DOHH2 (cell line): ENCODE data around the gene POM121.
"Not testable (repeated sequence)": the region's sequence is repeated elsewhere in the genome, so short reads cannot be mapped to it uniquely, and the experiment has no call there.

ENCODE experiments used
- H3F3A ChIP-seq: fragments of 200-600 bp; sonication (generic), shearing (Covaris generic); 2 replicates; pipeline ENCODE4 v1.6.0; 2016; ENCODE audit warnings: antibody characterized with exemption, mild to moderate bottlenecking; ENCODE audit not compliant: control insufficient read depth, insufficient read depth
- H3K27ac ChIP-seq: fragments of 200-600 bp; sonication (generic); 2 replicates; pipeline ENCODE4 v1.5.1; 2014; ENCODE audit warnings: low read depth, mild to moderate bottlenecking, low read length, moderate library complexity
- H3K27me3 ChIP-seq: fragments of 200-600 bp; sonication (generic); 2 replicates; pipeline ENCODE4 v1.6.1; 2014; ENCODE audit warnings: mild to moderate bottlenecking, low read length, mixed read lengths; ENCODE audit not compliant: control insufficient read depth
- H3K36me3 ChIP-seq: fragments of 200-600 bp; sonication (generic); 2 replicates; pipeline ENCODE4 v1.6.1; 2014; ENCODE audit warnings: mild to moderate bottlenecking, low read length, moderate library complexity, mixed read lengths; ENCODE audit not compliant: control insufficient read depth
- H3K4me1 ChIP-seq: fragments of 200-600 bp; sonication (generic); 2 replicates; pipeline ENCODE4 v1.6.1; 2014; ENCODE audit warnings: mild to moderate bottlenecking, low read length, mixed read lengths; ENCODE audit not compliant: control insufficient read depth
- H3K4me2 ChIP-seq: fragments of 200-600 bp; sonication (generic); 2 replicates; pipeline ENCODE4 v1.6.0; 2014; ENCODE audit warnings: mild to moderate bottlenecking, low read length, moderate library complexity
- H3K4me3 ChIP-seq: fragments of 200-600 bp; sonication (generic); 2 replicates; pipeline ENCODE4 v1.5.1; 2014; ENCODE audit warnings: mild to moderate bottlenecking, low read length, mixed read lengths
- H3K79me2 ChIP-seq: fragments of 200-600 bp; sonication (generic); 2 replicates; pipeline ENCODE4 v1.6.1; 2014; ENCODE audit warnings: mild to moderate bottlenecking, low read length, mixed read lengths; ENCODE audit not compliant: control insufficient read depth
- H3K9me2 ChIP-seq: fragments of 200-600 bp; sonication (generic); replicated peaks from 2 replicates; pipeline ENCODE4 v1.6.1; 2014; ENCODE audit warnings: mild to moderate bottlenecking, low read length, mixed read lengths; ENCODE audit not compliant: control insufficient read depth
- H3K9me3 ChIP-seq: fragments of 200-600 bp; sonication (generic); 2 replicates; pipeline ENCODE4 v1.6.1; 2014; ENCODE audit warnings: antibody characterized with exemption, low read length, mixed read lengths; ENCODE audit not compliant: control insufficient read depth, insufficient read depth
- H4K20me1 ChIP-seq: fragments of 200-600 bp; sonication (generic); 2 replicates; pipeline ENCODE4 v1.6.0; 2014; ENCODE audit warnings: low read depth, mild to moderate bottlenecking, antibody characterized with exemption, low read length, moderate library complexity; ENCODE audit not compliant: control insufficient read depth, insufficient read depth

POM121 gene

DNA sequence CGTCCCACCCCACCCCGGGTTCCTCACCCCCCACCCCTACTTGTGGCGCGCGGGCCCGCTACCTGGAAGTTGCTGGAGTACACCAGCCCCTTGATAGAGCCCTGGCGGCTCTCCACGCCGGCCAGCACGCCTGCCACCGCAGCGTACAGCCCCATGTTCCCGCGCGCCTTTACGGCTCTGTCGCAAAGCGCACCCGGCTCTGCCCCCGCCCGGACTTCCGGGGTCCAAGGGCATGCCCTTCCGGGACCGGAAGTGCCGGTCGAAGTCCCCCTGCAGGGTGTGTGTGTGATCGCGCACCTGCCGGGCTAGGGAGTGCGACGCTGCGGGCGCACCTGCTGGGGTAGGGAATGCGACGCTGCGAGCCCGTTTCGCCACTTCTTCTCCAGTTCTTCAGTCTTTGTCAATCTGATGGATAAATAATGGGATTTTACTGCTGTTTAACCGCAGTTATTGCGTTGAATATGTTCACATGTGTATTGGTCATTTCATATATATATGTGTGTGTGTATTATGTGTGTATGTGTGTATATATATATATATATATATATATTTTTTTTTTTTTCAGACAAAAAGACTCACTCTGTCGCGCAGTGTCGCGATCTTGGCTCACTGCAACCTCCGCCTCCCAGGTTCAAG is 29.8 kb downstream of the POM121 start:
- Histone ChIP-seq H3K4me3 (peak overlapping the region; percentile 34; the same call in 1 of the 2 replicates), H3K4me2 (peak overlapping the region; percentile 44; the same call in 1 of the 2 replicates)
- H3K27me3 ChIP-seq, H3K27ac ChIP-seq, H3K36me3 ChIP-seq, H3K9me3 ChIP-seq, H3F3A ChIP-seq, H3K79me2 ChIP-seq, H3K4me1 ChIP-seq, H4K20me1 ChIP-seq, H3K9me2 ChIP-seq: not testable (repeated sequence)

- not testable (repeated sequence) for H3K4me3 ChIP-seq, H3K79me2 ChIP-seq, H3K9me3 ChIP-seq, H3K36me3 ChIP-seq, H3K9me2 ChIP-seq, H3F3A ChIP-seq, H3K27ac ChIP-seq, H4K20me1 ChIP-seq, H3K27me3 ChIP-seq, H3K4me1 ChIP-seq, H3K4me2 ChIP-seq
These were observed 35.1 kb downstream of the POM121 start for GRCh38 chr7:72960029-72960428.

- not testable (repeated sequence) for H3K4me3 ChIP-seq, H3F3A ChIP-seq, H3K27ac ChIP-seq, H3K79me2 ChIP-seq, H3K27me3 ChIP-seq, H3K9me2 ChIP-seq, H3K4me1 ChIP-seq, H3K4me2 ChIP-seq, H3K36me3 ChIP-seq, H3K9me3 ChIP-seq, H4K20me1 ChIP-seq
These were observed 35.9 kb downstream of the POM121 start for GRCh38 chr7:72960626-72961345.

DNA sequence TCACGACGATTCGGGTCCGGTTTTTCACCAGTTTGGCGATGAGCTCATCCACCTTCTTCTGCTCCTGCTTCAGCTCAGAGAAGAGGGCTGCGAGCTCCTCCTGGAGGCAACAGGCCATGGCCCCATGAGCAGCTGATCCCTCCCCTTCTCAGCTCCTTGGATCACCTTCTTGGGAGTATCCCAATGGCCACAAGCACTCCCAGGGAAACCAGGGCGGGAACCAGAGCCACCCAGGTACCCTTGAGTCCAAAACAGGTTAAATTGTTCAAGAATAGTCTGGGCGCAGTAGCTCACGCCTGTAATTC is 36.4 kb downstream of the POM121 start:
- not testable (repeated sequence) for H3K4me3 ChIP-seq, H3K4me1 ChIP-seq, H3F3A ChIP-seq, H3K4me2 ChIP-seq, H3K79me2 ChIP-seq, H3K9me2 ChIP-seq, H3K36me3 ChIP-seq, H3K27me3 ChIP-seq, H4K20me1 ChIP-seq, H3K9me3 ChIP-seq, H3K27ac ChIP-seq

DNA sequence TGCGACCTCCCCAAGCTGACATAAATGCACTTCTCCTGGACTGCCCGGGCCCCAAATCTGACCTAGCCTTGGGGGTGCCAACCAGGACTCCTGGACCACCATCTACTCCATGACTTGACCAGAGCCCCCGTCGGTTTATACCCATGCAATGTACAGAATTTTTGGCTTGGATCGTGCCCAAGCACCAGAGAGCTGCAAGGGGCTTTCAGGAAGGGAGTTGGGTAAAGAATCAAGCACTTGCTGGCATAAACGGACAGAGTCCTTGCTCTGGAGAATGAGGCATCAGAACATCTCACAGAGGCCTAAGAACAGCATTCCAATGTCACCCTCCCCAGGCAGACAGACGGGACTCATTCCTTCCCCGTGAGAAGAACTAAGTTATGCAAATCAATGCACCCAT is 38.2 kb downstream of the POM121 start:
- H3K27ac ChIP-seq, H3K4me3 ChIP-seq, H3F3A ChIP-seq, H3K79me2 ChIP-seq, H3K9me3 ChIP-seq, H4K20me1 ChIP-seq, H3K9me2 ChIP-seq, H3K36me3 ChIP-seq, H3K27me3 ChIP-seq, H3K4me1 ChIP-seq, H3K4me2 ChIP-seq: not testable (repeated sequence)

DNA sequence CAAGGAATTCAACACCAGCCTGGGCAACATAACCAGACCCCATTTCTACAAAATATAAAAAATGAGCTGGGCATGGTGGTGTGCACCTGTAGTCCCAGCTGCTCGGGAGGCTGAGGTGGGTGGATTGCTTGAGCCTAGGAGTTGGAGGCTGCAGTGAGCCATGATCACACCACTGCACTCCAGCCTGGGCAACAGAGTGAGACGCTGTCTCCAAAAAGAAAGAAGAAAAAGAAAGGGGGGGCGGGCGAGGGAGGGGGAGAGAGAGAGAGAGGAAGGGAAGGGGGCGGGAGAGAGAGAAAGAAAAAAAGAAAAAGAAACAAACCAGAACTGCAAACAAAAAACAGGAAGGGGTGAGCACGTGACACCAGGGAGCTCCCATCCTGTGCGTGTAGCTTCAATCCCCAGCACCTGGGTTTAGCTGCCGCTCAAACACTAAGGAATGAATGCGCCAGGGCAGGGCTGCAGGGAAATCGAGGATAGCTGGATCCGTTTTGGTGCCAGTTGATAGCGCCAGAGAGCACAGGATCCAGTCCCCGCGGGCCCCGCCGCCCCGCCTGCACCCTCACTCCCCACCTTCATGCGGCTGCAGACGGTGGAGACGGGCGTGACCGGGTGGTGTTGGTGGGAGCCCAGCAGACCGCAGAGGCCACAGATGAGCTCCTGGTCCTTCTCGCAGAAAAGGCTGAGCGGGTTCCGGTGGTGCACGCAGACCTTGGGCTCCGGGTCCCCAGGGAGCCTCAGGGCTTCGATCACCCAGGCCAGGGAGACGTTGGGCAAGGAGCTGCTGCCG is 40.5 kb downstream of the POM121 start:
- H4K20me1 ChIP-seq, H3K36me3 ChIP-seq, H3K9me3 ChIP-seq, H3K4me2 ChIP-seq, H3K79me2 ChIP-seq, H3K27me3 ChIP-seq, H3K9me2 ChIP-seq, H3K4me3 ChIP-seq, H3F3A ChIP-seq, H3K4me1 ChIP-seq, H3K27ac ChIP-seq: not testable (repeated sequence)

DNA sequence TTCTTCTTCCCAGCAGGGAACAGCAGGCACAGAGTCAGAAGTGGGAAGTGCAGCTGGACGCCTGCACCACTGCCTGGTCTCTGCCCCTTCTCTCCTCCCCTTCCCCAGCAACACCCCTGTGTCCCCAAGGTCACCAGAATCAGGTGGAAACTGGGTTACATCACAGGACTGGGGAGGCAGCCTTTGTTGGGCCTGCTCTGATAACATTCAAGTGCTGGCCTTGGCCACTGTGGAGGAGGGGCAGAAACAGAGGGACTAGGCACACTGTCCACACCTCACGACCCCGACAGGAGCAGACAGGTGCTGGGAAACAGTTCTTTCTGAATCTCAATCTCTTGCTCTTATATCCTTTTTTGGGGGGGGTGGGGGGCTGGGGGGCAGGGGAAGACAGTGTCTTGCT is 42.0 kb downstream of the POM121 start:
- H3K4me2 ChIP-seq, H3F3A ChIP-seq, H3K79me2 ChIP-seq, H3K4me3 ChIP-seq, H3K27me3 ChIP-seq, H3K27ac ChIP-seq, H3K4me1 ChIP-seq, H3K9me2 ChIP-seq, H4K20me1 ChIP-seq, H3K36me3 ChIP-seq, H3K9me3 ChIP-seq: not testable (repeated sequence)

DNA sequence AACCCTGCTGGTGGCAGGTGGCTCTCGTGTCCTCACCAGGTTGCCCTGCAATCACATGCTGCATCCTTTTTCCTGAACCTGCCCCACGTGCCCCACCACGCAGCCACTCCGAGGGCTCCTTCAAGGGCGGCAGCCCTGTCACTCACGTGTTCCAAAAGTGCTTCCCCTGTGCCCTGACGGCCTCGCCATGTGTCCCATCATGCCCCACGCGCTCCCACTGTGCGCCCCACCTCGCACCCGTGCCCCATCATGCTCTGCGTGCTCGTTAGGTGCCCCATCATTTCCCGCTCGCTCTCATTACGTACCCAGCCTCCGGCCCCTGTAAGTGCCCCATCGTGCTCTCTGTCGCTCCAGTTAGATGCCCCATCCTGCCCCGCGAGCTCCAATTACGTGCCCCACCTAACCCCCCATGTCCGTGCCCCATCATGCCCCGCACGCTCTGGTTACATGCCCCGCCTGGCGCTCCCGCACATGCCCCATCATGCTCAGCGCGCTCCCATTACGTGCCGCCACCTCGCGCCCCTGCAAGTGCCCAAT is 44.2 kb downstream of the POM121 start, which contains the start of gene TRIM74:
TRIM74 (minus strand) TSS at position 487 of the 537 bp plus-strand sequence. CDS start 3,309 bp downstream, outside the sequence.
- not testable (repeated sequence) for H3K9me3 ChIP-seq, H3K4me2 ChIP-seq, H3K4me1 ChIP-seq, H3K9me2 ChIP-seq, H3K79me2 ChIP-seq, H3K4me3 ChIP-seq, H3K27me3 ChIP-seq, H3K27ac ChIP-seq, H4K20me1 ChIP-seq, H3F3A ChIP-seq, H3K36me3 ChIP-seq
